T1000 (cell line): Measurements from ENCODE around the gene ROR1.

ENCODE experiments used
- DNase-seq: peaks from one replicate; lab custom pipeline; 2025; ENCODE audit warnings: mixed read lengths; lab: John Stamatoyannopoulos, UW

ROR1 gene

DNA sequence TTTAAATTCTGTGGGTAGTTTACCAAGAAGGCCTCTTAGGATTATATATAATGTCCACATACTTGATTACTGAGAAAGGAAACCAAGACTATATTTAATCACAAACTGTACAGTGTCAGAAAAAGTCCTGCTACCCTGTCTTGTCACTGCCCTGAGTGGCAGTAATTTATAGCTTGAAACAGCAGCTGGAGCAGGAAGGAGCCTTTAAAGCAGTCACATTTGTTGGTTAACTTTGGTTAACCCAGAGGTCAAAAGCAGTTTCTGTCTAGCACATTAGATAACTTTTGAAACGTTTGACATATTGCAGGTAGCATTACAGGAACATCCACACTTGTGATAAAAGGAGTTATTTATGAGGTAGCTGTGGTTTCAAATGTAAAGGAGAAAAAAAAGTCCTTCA, 161.7 kb downstream of the ROR1 start:
- no peak for DNase-seq

DNA sequence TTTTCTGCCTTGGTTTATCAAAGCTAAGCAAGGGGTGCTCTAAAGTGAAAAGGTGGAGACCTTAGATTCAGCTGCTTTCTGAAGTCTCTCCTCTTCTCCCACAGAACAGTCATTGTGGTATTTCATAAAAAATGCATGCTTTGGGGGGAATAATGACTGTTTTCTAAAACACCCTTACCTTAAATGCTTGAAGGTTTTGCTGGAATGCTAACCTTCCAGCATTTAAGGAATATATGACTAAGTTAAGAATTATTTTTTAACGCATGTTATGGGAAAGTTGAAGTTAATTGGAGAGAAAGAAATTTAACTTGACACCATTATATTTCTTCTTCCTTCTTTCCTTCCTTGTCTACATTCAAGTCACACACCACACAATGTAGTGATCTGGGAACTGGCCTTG, 162.5 kb downstream of the ROR1 start:
- DNase-seq: no peak

DNA sequence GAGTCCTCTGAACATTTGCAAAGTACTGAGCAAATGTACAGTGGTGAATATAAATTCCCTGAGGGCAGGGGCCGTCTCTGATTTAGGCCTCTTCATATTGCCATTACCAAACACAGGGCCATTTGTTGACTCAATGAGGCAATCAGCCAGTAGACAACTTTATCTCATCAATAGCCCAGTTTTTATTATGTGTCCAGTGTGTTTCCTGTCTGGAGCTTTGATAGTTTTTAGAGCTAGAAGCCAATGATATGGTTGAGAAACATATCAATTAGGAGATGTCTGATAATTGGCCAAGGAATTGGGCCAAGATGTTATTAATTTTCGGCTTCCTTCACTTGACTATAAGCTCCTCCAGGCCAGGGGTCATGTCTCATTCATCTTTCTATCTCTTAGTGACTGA, 163.0 kb downstream of the ROR1 start:
- no peak for DNase-seq

DNA sequence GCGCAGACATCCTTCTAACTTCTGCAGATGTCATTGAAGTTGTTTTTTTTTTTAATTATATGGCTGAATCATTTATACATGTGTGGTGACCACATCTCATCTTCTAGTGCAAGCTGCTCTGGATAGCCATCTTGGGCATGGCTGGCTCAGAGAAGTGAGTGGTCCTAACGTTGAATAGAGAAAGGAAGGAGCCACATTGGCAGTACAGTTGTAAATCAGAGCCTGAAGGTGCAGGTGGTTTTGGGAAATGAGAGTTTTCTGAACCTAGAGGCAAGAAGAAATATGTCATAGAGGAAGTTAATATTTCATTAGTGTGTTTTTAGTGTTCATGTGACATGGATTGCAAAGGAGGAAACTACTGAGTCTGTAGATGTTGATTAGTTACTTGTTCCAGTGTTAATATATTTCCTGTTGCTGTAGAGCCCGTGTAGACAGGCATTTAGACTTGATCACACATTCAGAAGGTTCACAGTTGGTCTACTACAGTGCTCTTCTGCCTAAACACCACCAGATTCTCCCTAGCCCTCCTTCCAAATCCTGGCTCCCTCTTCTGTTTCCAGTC, 163.7 kb downstream of the ROR1 start:
- DNase-seq: no peak

DNA sequence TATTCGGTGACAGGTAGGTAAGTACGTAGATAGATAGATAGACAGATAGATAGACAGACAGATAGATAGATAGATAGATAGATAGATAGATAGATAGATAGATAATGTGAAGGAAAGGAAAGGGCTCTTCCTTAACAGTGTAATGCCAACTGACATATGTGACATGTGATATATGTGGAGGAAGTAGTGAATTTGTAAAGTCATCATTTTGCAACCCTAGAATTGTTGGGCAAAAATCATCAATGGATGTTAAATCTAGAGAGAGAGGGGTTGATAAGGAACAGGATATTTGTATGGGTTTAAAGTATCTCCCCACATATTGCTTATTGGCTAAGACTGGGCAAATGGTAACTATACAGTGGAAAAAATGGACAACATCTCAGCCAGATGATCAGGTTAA, 166.6 kb downstream of the ROR1 start:
- no peak for DNase-seq

DNA sequence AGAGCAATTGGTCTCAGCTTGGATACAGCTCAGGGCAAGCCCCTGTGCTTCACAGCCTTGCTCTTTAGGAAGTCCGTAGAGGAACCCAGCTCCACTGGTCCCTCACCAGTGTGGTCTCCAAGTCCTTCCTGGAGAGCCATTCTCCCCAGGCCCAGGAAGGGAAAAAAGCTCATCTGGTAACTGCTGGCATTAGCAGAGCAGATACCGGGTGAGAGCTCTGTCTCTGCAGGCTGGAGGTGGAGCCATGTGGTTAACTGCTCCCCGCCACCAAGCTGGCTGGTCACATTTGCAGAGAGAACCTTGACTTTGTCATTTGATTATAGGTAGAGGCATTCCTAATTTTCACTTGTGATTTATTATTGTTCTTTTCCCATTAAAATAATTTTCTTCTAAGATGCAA, 169.6 kb downstream of the ROR1 start:
- no peak for DNase-seq

DNA sequence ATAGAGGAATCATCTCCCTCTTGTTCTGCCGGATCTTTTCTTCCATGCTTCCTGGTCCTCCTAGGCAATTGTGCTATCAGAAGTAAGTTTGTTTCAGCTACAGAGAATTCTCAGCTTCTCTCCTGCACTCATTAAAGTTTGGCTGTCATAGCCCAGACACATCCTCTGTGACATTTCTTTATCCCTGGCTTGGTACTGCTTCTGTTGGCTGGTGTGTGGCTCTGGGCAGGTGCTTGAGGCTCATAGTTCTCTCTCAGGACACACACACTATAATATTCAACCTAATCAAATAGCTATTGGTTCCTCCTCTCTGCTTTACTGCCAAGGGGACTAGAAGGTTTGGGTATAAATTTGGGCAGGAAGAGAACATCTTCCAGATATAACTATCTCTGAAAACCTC, 172.1 kb downstream of the ROR1 start:
- no peak for DNase-seq

DNA sequence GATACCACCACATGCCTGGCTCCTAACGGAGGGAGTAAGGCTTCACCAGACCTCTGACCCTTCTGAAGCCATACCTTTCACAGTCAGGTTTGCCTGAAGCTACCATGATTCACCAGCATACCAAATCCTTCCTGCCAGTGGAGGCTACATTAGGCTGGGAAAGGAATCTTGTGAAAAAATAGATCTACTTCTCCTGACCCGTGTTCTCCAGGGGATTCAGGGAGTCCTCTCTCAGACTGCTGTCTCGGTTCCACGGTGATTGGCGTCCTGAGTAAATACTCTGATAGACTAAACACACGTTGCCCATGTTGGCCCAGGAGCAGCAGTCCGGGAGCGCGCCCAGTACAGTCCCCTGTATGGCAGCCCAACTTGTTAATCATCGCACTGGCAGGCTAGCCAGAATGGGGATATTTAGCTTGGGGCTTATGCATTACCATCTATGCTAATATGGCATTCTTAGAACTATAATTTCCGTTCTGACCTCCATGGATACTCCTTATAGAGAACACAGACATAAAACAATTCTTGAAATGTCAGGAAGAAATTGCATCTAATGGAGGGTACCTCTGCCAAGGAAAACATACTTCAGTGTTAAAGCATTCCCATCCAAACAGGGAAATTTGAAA, 173.2 kb downstream of the ROR1 start:
- DNase-seq: no peak

DNA sequence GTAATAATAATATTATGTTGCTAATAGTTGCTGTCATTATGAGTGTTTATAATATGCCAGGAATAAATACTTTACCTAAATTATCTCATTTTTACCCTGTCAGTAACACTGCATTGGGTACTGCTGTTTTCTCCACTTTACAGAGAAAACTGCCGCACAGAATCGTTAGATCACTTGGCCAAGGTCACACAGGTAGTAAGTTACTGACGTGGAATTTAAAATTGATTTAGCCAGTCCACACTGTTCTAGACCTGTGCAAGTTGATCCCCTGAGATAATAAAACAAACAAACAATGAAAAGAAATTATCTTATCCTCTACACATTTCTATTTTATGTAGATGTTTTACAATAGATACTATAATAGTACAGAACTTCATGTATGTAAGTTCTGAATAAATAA, 174.1 kb downstream of the ROR1 start:
- DNase-seq: no peak

DNA sequence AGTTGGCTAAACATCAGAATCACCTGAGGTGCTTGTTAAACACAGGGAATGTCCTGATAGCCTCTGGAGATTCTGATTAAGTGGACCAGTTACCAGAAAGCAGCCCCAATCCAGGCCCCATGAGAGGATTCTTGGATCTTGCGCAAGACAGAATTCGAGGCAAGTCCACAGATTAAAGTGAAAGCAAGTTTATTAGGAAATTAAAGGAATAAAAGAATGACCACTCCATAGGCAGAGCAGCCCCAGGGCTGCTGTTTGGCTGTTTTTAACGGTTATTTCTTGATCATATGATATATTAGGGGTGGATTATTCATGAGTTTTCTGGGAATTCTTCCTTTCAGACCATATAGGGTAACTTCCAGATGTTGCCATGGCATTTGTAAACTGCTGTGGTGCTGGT, 176.2 kb downstream of the ROR1 start:
- no peak for DNase-seq

DNA sequence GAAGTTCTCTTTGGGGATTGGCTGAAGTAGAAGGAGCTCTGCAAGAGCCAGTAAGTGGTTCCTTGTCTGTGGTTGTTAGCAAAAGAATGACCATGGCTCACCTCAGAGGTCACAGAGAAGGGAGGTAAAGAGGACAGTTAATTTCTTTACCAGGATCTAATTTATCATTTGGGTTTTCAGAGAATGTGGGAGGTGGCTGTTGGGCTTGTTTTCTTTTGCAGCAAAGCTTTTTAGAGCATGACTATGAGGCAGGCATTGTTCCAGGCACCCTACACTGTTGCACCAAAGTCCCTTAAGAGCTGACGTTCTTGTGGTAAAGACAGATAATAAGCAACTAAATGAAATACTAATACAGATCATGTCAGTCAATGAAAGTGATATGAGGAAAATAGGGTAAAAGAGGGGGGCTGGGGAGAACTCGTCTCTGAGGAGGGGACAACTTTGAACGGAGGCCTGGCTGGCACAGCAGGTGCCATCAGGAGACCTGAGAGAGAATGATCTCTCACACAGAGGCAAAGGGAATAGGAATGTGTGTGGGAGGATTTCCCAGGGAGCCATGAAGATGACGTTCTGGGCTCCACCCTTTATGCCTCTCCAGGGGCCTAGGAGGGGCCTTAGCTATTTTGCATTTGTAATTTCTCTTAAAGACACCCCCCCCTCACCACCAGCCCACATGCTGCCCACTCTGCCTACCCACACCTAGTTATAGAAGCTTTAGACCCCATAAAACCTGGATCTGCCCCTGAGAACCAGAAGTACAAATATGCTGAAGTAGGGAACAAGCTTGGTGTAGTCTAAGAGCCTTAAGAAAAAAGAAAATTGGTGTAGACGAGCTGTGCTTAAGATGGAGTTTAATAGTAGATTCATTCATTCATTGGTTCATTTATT, 177.5 kb downstream of the ROR1 start:
- no peak for DNase-seq

DNA sequence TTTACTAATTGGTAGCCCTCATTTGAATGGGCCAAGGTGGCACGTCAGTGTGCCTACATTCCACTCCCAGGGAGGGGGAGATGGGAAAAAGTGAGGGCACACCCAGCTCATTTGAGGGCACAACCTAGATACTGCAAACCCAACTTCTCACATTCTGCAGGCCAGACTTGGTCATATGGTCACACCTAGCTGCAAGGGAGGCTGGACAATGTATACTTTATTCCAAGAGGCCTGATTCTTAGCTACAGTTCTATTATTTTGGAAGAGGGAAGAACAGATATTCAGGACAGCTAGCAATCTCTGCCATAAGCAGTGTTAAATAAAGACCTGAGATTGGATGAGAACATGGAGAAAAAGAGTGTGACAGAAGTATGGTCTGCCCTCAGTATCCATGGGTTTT, 180.4 kb downstream of the ROR1 start:
- DNase-seq: no peak

DNA sequence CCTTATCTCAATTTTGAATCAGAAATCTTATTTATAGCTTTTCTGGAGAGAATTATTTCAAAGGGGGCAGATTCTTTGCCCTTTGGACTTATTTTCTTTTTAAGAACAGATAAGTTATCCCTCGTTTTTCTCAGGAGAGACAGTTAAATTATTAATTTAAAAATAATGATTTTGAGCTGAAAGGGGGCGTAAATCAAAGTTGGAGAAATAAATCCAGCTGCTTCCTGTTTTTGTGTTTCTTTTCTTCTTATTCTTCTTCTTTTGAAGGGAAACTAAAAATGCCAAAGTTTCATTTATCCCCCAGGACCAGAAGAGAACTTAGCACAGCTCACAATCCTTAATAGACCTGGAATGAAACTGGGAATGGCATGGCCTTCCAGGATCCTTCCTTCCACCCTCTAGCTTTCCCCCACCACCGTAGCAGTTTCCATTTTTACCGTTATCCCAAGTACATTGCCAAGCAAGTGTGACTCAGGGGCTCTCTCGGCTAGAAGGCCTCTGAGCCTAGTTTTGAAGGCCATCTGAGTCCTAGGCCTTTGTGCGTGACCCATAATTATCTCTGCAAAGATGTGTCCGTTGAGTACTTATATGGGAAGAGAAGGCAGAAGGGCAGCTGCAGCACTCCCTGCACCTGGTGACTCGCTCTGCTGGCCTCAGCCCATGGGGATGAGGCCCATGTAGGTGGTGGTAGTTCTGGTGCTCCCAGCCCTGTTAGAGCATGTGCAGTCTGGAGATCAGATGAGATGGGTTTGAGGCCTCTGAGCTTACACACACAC, 181.7 kb downstream of the ROR1 start:
- DNase-seq: no peak

DNA sequence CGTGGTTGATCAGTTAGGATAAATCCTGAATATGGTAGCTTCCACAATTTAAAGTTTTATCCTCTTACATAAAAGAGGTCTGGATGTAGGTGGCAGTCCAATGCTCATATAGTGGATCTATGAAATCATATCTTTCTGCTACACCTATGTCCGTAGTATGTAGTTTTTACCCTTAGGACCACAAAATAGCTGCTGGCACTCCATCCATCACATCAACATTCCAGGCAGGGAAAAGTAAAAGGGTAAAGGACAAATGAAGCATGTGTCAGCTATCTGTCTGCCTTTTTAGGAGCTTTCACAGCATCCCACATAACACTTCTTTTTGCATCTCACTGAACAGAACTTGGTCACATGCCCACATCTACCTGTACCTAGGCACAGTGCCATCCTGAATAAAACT, 184.7 kb downstream of the ROR1 start:
- no peak for DNase-seq

DNA sequence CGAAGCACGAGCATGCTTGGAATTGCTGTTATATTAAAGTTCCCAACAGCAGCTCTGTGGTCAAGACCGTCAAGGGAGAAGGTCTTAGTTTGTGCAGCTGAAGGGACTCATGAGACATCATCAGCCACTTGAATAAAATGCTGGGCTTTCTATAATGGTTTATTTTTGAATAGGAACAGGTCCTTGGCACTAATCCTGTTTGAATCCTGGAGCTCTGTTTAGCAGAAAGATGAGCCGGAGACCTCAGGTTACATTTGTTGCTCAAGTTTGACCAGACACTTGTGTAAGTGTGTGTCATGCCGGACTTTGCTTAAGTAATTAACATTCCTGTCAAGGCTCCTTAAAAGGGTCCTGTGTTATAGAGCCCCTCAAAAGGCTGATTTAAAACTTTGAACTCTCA, 186.5 kb downstream of the ROR1 start:
- DNase-seq: no peak

DNA sequence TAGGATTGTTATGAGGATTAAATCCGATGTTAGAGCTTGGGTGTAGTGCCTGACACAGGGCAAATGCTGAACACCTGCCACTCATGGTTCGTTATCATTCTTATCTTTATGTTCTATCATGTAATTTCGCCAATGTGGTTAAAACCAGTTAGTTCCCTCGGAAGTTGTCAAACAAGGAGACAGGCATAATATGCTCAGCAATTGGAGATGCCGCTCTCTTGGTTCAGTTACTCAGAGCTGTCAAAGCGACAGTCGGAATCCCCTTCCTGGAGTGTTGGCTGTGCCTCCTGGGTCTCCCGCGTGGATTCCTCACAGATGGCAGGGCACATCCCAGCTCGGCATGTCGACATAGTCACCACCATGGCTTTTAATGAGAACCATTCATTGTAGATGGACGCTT, 192.2 kb downstream of the ROR1 start:
- DNase-seq: no peak

DNA sequence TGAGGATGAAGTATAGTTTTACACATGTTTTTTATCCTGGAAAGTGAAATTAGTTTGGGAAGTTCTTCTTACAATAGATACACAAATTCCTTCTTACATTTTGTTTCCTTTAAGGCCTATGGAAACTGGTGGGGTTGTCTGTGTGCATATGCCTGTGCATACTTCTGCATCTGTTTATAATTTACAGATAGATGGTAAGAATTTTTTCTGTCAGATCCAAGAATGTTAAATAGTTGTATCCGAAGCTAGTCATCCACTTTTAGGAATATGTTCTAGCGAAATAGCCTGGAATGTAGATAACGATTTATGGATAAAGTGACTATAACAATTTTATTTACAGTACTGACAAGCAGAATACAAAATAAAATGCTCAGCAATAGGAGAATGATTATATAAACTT, 194.1 kb downstream of the ROR1 start:
- DNase-seq: no peak

DNA sequence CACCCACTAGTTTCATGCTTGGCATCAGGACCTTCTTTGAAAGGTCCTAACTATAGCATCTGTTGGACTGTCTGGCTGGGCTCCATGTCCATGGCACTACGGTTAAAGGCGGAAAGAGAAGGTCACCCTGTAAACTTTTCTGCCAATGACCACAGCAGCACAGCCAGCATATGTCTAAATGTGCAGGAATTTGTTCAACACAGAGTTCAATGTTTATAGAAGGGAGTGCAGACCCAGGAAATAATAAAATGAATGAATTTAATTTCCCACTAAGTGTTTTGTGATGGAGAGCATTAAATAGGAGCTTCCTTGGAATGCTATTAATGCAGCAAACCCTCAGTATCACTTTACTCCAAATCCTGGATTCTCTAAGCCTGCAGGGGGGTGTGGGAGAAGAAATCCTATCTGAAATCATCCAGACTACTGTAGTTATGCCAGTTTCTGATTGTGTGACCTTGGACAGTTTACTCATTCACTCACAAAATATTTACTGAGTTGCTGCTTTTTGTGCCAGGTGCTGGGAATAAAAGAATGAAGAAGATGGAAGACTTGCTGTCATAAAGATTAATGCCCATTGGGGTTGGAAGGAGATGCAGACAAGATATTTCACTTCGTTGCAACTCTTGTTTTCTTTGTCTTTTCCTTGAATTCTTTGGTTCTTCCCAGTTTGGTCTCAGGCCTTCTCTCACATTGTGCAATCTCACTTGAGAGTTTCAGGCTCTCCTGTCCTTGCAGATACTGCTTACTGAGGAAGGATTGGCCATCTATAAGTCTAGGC, 195.0 kb downstream of the ROR1 start:
- DNase-seq: no peak

DNA sequence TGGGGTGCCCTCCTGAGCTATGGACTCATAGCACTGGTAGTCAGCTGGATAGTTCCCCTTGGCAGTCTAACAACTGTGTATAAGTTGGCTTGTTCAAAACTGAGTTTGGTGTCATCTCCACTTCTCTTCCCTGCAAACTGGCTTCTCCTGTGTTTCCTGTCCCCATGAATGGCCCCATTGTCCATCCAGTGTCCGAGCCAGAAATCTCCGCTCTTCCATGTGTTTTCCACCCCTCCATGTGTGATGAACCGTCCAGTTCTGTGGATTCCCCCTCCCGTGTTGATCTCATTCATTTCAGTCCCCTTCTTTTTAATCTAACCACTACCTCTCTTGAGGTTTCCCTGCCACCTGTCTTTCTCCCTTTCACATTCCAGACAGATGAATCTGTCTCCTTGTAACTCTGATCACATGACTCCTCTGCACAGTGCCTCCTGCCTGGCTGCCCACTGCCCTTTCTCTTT, 195.7 kb downstream of the ROR1 start:
- no peak for DNase-seq

DNA sequence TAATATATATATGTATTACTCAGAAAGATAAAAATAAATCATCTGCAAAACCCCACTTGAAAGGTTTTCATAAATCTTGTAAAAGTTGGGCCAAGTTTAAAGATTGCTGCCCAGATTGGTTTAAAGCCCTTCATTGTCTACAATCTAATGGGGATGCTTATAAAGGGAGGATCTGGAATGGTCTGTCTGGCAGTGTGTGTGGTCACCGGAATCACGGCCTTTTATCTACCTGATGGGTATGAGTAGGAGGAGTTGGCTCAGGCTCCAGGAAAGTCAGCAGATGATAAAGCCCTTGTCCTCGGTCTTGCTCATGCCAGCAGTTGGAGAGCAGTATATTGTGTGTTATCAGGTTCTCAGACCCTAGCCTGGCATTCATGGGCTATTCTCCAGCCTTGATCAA, 197.7 kb downstream of the ROR1 start:
- no peak for DNase-seq

DNA sequence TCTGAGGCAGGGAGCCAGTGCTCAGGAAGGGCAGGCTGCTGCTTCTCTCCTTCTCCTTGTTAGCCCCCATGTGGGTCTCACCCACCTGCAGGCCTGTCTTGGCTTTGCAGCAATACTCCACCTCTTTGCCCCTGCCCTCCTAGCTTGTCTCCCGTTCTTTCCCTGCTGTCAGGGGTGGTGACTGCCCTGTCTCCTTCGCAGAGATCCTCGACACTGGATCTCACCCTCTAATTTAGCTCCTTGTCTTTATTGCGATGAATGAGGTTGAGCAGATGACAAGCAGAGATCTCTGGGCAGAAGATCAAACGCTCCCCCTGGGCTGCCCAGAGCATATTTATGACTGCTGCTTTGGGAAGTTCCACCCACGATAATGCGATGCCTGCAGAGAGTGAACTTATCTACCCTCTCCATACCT, 199.2 kb downstream of the ROR1 start:
- DNase-seq: no peak

DNA sequence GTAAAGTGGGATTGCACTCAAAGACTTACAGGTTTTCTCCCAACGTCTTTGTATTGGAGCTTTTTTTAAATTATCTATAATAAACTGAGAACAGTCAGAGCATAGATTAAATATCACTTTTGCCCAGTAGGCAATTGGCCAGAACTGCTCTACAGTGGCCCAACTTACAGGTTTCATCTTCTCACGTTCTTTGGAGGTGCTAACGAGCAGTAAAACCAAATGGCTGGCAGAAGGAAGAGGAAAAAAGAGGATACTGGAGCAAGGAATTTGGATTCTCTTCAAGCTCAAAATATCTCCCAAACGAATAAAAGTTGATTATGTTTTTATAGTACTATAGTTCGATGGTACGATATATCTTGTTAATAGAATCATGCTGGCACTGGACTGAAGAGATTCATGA, 201.1 kb downstream of the ROR1 start:
- DNase-seq: no peak
